KMS-11 (cell line): ENCODE results near the gene PEX26.
"Not testable (repeated sequence)": the region's sequence is repeated elsewhere in the genome, so short reads cannot be mapped to it uniquely, and the experiment has no call there.

Source experiments
- H2AFZ ChIP-seq: fragments of 200-600 bp; sonication (generic); 2 replicates; pipeline ENCODE4 v1.6.1; 2016; ENCODE audit warnings: antibody characterized with exemption, mixed run types, low read depth
- H3K27ac ChIP-seq: fragments of 200-600 bp; sonication (generic); 2 replicates; pipeline ENCODE4 v1.6.1; 2016; ENCODE audit warnings: mild to moderate bottlenecking, mixed run types
- H3K27me3 ChIP-seq: fragments of 200-600 bp; sonication (generic); 2 replicates; pipeline ENCODE4 v1.6.1; 2017; ENCODE audit warnings: mild to moderate bottlenecking, low read depth, mixed run types, moderate library complexity; ENCODE audit not compliant: insufficient read depth
- H3K36me3 ChIP-seq: fragments of 200-600 bp; sonication (generic); 2 replicates; pipeline ENCODE4 v1.6.1; 2017; ENCODE audit warnings: mild to moderate bottlenecking, mixed run types; ENCODE audit not compliant: insufficient read depth
- H3K4me1 ChIP-seq: fragments of 200-600 bp; sonication (generic); 2 replicates; pipeline ENCODE4 v1.6.1; 2016; ENCODE audit warnings: mild to moderate bottlenecking, low read depth, mixed run types; ENCODE audit not compliant: poor library complexity, severe bottlenecking
- H3K4me2 ChIP-seq: fragments of 200-600 bp; sonication (generic); 2 replicates; pipeline ENCODE4 v1.7.0; 2016; ENCODE audit warnings: mild to moderate bottlenecking, mixed run types
- H3K4me3 ChIP-seq: fragments of 200-600 bp; sonication (generic); IDR thresholded peaks from 2 replicates; pipeline ENCODE4 v1.6.1; 2017; ENCODE audit warnings: low read depth, low read length, mixed read lengths; ENCODE audit not compliant: insufficient read depth
- H3K79me2 ChIP-seq: fragments of 200-600 bp; sonication (generic); 2 replicates; pipeline ENCODE4 v1.6.1; 2016; ENCODE audit warnings: low read depth, mixed run types; ENCODE audit not compliant: insufficient read depth
- H3K9ac ChIP-seq: fragments of 200-600 bp; sonication (generic); 2 replicates; pipeline ENCODE4 v1.6.1; 2016; ENCODE audit warnings: mild to moderate bottlenecking, mixed run types
- H4K20me1 ChIP-seq: fragments of 200-600 bp; sonication (generic); 2 replicates; pipeline ENCODE4 v1.6.1; 2016; ENCODE audit warnings: mild to moderate bottlenecking, mixed run types; ENCODE audit not compliant: insufficient read depth
- CTCF ChIP-seq: fragments of 200-600 bp; sonication (generic); conservative IDR thresholded peaks from 2 replicates; pipeline ENCODE4 v1.6.1; 2017; ENCODE audit warnings: low read depth, mild to moderate bottlenecking, antibody characterized with exemption, low read length, moderate library complexity, mixed read lengths

Gene PEX26

DNA sequence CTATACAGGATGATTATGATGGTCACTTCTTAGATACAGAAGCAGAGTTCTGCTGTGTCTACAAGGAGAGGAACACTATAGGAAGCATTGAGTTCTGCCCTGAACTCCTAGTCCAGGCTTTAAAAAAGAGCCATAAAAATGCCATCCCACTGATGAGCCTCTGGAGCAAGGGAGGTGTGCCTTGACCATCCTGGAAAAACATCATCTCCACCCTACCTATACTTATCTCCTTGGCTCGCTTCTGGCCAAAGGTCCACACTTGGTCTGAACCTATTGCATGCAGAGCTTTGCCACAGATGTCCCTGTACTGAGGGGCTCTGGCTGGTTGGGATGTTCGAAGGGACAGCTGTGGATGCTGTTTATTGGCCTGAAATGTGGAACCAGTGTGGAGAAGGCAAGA, 4.3 kb upstream of the PEX26 start:
- Histone ChIP-seq H3K4me2 (no peak overlapping the region), H3K36me3 (no peaks in the 10 kb centered on the region), H3K4me3 (no peak overlapping the region), H3K4me1 (peaks cover 19% of the 10 kb centered on the region), H3K27me3 (no peaks in the 10 kb centered on the region), H2AFZ (no peak overlapping the region), H3K9ac (no peak overlapping the region), H4K20me1 (no peaks in the 10 kb centered on the region), H3K79me2 (peaks cover 6% of the 10 kb centered on the region; the same call in 1 of the 2 replicates), H3K27ac (no peak overlapping the region)
- no peak for TF ChIP-seq CTCF

DNA sequence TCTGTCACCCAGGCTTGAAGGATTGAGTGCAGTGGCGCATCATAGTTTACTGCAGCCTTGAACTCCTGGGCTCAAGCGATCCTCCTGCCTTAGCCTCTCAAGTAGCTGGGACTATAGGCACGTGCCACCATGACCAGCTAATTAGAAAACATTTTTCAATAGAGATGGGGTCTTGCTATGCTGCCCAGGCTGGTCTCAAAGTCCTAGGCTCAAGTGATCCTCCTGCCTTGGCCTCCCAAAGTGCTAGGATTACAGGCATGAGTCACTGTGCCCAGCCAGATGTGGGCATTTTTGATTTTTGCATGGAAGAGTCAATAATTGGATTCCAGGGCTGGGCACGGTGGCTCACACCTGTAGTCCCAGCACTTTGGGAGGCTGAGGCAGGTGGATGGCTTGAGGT, 3.9 kb upstream of the PEX26 start:
- H3K9ac ChIP-seq, H3K4me2 ChIP-seq, H3K27ac ChIP-seq, H2AFZ ChIP-seq, H4K20me1 ChIP-seq, H3K4me3 ChIP-seq, H3K36me3 ChIP-seq, H3K27me3 ChIP-seq: not testable (repeated sequence)
- peaks cover 23% of the 10 kb centered on the region for H3K4me1 ChIP-seq
- peaks cover 10% of the 10 kb centered on the region; the same call in 1 of the 2 replicates for H3K79me2 ChIP-seq

GRCh38 chr22:18075101-18075719, 2.6 kb upstream of the PEX26 start:
- peaks cover 20% of the 10 kb centered on the region; the same call in 1 of the 2 replicates for H3K79me2 ChIP-seq
- no peak overlapping the region for H3K9ac ChIP-seq
- no peak overlapping the region for H3K27ac ChIP-seq
- H3K4me3 ChIP-seq: no peak overlapping the region
- no peak overlapping the region for H2AFZ ChIP-seq
- peaks cover 34% of the 10 kb centered on the region for H3K4me1 ChIP-seq
- H3K36me3 ChIP-seq: no peaks in the 10 kb centered on the region
- no peak for TF ChIP-seq CTCF
- H3K27me3 ChIP-seq: no peaks in the 10 kb centered on the region
- 0 out of 2 replicates have a peak overlapping the region, but pooled peaks have one; percentile 9 for H3K4me2 ChIP-seq
- no peaks in the 10 kb centered on the region for H4K20me1 ChIP-seq

DNA sequence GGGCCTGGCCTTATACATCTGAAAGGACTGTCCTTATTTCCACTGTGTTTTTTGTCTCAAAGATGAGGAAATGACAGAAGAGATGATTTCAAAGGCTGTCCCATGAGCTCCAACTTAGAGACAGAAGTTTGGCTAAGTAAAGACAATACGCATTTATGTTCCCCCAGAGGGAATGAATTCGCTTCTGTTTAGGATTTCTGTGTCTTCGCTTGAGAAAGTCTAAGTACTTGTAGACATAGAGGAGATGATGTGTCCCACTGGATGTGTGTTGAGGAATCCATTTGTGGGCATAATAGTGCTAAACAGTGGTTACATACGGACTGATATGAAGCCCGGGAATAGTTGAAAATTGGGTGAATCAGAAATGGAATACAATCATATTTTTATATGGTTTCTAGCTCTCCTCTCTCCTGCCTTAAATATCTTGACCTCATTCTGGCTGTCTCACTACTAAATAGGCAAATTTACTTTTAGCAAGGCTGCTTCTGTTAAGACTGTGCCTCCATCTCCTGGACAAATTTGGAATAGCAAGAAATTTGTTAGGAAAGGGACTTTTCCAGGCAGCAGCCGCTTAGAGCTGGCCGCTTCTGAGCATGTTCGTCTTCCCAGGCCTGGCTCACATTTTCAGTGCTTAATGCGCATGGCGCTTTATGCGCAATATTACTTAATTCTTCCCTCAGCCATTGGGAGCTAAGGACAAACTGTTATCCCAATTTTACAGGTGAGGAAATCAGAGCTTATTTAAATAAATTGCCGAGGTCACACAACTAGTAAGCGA, 1.9 kb upstream of the PEX26 start:
- peak overlapping the region; percentile 22; the same call in 1 of the 2 replicates for H2AFZ ChIP-seq
- no peaks in the 10 kb centered on the region for H3K27me3 ChIP-seq
- H4K20me1 ChIP-seq: no peaks in the 10 kb centered on the region
- peak overlapping the region; percentile 86 for H3K4me2 ChIP-seq
- no peak overlapping the region for H3K4me3 ChIP-seq
- H3K9ac ChIP-seq: no peak overlapping the region
- peak; percentile 96 for TF ChIP-seq CTCF
- peaks cover 20% of the 10 kb centered on the region; the same call in 1 of the 2 replicates for H3K79me2 ChIP-seq
- H3K4me1 ChIP-seq: peaks cover 34% of the 10 kb centered on the region
- H3K27ac ChIP-seq: no peak overlapping the region
- H3K36me3 ChIP-seq: no peaks in the 10 kb centered on the region
